GM12801 (cell line): ENCODE measurements around the gene BCHE.

Source experiments
- CTCF ChIP-seq: IDR thresholded peaks from one replicate; pipeline ENCODE4 v1.5.1; 2011; ENCODE audit warnings: control low read depth; ENCODE audit not compliant: insufficient read length; ENCODE audit errors: extremely low read depth

The BCHE gene

GRCh38 chr3:165868088-165868487, 30.9 kb upstream of the BCHE start:
- no peak for TF ChIP-seq CTCF

DNA sequence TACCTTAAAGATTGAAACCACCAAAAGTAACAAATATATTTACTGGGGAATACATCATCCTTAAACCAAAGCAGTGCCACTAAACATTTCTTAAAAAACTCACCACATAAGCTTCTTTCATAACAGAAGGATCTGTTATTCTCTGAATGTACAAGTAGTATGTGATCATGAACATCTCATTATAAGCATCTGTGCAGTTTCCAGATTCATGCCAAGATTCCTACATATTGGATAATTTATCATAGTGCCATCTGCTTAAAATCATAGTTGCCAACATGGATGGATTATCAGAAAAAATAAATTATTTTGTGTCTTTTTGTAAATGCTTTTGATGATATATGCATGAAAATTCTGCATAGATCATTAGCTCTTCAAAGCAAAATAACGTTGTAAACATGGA, 21.8 kb upstream of the BCHE start:
- TF ChIP-seq CTCF = no peak

- no peak for TF ChIP-seq CTCF
Observed at GRCh38 chr3:165855581-165855980, 18.4 kb upstream of the BCHE start.

GRCh38 chr3:165854696-165855095, 17.5 kb upstream of the BCHE start:
- TF ChIP-seq CTCF = no peak

DNA sequence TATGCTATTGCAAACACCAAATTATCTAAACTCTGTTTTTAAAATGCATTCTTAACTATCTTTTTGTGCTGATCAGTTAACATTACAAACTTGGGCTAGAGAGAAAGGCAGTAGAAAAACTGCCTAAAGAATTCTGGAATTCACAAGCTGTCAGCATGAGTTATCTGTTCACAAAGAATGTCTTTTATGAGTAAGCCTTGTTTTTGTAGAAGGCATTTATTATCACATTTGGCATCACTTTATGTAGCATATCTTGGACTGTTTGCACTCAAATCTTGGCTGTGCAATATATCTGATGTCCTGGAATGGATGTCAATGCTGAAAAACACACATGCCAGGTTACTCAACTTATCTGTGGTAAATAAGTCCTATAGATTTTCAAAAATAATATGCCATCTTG, 15.5 kb upstream of the BCHE start:
- no peak for TF ChIP-seq CTCF

DNA sequence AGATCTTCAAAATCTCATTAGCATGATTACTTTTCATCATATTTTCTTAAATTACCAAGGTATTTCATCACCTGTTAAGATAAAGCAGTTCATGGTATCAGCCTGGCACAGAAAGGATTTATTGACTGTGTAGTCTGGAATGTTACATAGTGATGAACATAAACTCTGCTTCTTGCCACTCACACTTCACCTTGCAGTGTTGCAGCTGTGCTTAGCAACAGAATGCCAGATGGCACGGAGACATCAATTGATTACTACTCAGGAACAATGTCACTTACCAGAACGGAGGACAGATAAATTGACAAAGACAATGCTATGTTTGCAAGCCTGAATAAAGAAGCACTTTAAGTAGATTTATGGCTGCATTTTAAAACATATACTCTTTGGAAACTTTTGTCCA, 15.0 kb upstream of the BCHE start:
- TF ChIP-seq CTCF = no peak

DNA sequence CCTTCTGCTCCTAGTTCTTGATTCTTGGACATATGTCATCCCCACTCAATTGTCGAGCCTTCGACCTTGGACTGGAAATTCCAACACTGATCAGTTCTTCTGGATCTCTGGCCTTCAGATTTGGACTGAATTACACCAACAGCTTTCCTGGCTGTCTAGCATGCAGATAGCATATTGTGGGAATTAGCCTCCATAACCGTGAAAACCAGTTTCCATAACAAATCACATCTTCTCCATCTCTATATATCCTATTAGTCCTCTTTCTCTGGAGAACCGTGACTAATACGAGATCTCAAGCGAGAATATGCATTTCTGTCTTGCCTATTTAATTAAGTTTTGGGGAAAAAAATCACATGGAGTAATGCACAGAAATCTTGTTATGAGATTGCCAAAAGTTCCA, 8.8 kb upstream of the BCHE start:
- TF ChIP-seq CTCF = no peak

- no peak for TF ChIP-seq CTCF
Observed at GRCh38 chr3:165839296-165840076, 2.3 kb upstream of the BCHE start.
